ENCODE measurements around the gene CCNL2. TPM values are rescaled to one million over a fixed set of nuclear protein-coding genes. Genes with fewer than 3 reads are reported as not detected.

Gene CCNL2
- 245 TPM for total RNA-seq

GRCh38 chr1:1399187-1399871, at the start of gene CCNL2:
TSS of gene CCNL2 (minus strand) at chr1:1399335. CDS start at chr1:1399306, 29 bp downstream.

DNA sequence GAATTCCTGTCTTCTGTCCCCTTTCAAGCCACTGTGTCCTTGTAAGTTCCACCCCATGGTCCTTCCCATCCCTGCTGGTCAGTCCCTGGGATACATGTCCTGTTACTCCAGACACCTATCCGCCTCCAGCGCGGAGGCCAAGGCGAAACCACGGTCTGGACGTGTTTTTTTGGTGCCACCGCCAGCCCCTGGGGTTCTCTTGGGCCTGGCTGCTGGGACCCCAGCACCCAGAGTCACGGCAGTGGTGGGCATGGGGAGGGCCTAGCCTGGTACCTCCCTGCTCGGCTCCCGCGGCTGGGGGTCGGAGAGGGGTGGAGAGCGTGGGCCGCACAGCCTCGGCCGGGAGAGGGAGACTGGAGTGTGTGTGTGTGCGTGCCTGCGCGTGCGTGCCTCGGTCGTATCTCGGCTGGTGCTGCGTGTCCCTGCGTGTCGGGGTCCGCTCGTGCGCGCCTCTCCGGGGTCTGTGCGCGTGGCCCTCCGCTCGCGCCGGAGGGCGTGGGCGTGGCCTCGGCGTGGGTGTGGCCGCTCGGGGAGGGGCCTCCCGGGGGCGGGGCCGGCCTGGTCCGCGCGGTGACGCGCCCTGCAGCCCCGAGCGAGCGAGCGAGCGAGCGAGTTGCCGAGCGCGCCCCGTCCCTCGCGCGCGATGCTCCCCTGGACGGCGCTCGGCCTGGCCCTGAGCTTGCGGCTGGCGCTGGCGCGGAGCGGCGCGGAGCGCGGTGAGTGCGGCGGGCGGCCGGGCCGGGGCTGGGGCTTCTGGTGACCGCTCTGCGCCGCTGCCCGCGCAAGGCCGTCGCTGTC, 36.2 kb upstream of the CCNL2 start, which contains the start of gene VWA1:
TSS of gene VWA1 (plus strand) at position 585 of the 798 bp plus-strand sequence. CDS start at position 644, 59 bp downstream.

GRCh38 chr1:1421147-1421906, 22.2 kb upstream of the CCNL2 start, which contains the start of gene ANKRD65:
TSS of gene ANKRD65 (minus strand) at chr1:1421276. CDS start at chr1:1421005, 271 bp downstream.

GRCh38 chr1:1406821-1407635, 7.9 kb upstream of the CCNL2 start, which contains the start of gene MRPL20:
TSS of gene MRPL20 (minus strand) at chr1:1407293. CDS start at chr1:1407217, 76 bp downstream.

DNA sequence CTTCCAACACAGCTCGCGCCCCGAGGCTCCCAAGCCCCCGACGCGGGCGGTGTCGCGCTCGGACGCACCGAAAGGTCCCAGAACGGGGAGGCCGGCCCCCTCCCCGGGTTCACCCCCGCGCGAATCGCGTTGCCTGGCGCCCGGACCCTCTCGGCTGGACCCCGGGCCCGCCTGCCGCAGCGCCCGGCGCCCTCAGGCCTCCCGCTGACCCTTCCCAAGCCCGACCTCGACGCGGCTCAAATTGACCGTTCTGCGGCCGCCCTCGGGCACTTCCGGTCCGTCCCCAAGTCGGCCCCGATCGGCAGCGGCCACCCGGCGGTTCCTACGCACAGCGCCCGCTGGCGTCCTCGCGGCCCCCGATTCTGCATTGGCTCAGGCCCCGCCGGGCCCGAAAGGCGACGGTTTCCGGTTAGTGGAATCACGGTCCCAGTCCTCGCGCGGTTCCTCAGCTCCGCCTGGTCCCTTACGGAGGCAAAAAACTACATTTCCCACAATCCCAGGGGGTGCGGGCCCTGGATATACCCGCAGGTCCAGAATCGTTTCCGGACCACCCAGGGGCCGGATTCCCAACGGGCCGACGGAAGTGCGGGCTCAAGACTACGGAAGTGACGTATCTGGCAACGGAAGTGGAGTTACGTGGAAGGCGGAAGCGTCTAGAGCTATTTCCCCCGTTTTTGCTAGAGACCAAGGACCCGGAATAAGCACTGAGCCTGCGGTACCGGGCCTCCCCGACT, 24.0 kb downstream of the CCNL2 start, which contains the start of gene AURKAIP1:
TSS of gene AURKAIP1 (minus strand) at position 279 of the 734 bp plus-strand sequence. CDS start 451 bp downstream, outside the sequence.

DNA sequence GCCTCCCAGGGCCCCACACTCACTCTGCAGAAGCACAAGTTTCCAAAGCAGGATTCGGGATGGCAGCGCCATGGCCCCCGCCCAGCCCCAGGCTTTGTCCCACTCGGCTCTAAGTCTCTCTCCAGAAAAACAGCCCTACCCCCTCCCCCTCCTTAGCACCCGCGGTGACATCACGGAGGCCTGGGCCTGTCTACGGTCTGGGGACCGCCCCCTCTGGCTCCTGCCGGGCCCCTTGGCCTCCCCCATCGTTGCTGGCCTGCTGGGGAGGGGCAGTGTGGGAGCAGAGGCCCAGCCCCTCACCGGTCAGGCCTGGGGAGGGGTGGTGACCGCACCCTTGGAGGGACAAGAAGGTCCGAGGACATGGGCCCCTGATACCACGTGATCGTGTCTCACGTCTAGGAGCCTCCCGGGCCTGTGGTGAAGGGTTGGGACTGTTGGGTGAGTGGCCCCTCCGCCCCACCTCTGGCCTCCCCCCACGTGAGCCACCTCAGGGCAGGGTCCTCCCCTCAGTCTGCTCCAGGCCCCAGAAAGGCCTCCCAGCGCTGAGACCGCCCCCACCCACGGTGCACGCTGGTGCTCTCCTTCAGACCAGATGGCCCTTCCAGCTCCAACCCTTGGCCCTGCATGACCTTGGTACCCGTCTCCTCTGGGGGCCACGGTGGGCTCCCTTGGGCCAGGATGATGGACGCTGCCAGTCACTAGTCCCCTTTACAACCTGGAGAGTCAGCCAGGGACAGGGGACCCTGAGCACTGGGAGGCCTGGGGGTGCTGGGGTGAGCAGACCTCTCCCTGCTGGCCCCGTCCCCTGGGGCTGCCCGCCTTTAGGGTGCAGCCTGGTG, 40.5 kb downstream of the CCNL2 start, which contains the start of gene MXRA8:
TSS of gene MXRA8 (minus strand) at position 123 of the 839 bp plus-strand sequence. CDS start at position 72, 51 bp downstream.

GRCh38 chr1:1349256-1350012, 49.7 kb downstream of the CCNL2 start, which contains the start of gene DVL1:
TSS of gene DVL1 (minus strand) at chr1:1349418. CDS start at chr1:1349065, 353 bp downstream.

Other genes starting within 250 kb of the CCNL2 start
- gene TTLL10, start 225.5 kb downstream of the CCNL2 start, total RNA-seq: 0.76 TPM
- gene TNFRSF18, start 192.7 kb downstream of the CCNL2 start, total RNA-seq: 1.2 TPM
- gene TNFRSF4, start 185.2 kb downstream of the CCNL2 start, total RNA-seq: 3.3 TPM
- 94.4 TPM for gene SDF4, start 167.3 kb downstream of the CCNL2 start, total RNA-seq
- gene B3GALT6, start 167.1 kb downstream of the CCNL2 start, total RNA-seq: 16.0 TPM
- gene C1QTNF12, start 152.6 kb downstream of the CCNL2 start, total RNA-seq: 5.3 TPM
- gene UBE2J2, start 125.5 kb downstream of the CCNL2 start, total RNA-seq: 49.3 TPM
- gene SCNN1D, start 118.9 kb downstream of the CCNL2 start, total RNA-seq: 7.1 TPM
- gene ACAP3, start 91.4 kb downstream of the CCNL2 start, total RNA-seq: 33.9 TPM
- 20.3 TPM for gene PUSL1, start 90.7 kb downstream of the CCNL2 start, total RNA-seq
- 106 TPM for gene INTS11, start 74.7 kb downstream of the CCNL2 start, total RNA-seq
- gene CPTP, start 74.5 kb downstream of the CCNL2 start, total RNA-seq: 15.9 TPM
- 1.1 TPM for gene TAS1R3, start 68.1 kb downstream of the CCNL2 start, total RNA-seq
- 51.4 TPM for gene DVL1, start 49.9 kb downstream of the CCNL2 start, total RNA-seq
- gene MXRA8, start 40.8 kb downstream of the CCNL2 start, total RNA-seq: 142 TPM
- 74.3 TPM for gene AURKAIP1, start 24.1 kb downstream of the CCNL2 start, total RNA-seq
- 80.8 TPM for gene MRPL20, start 8.0 kb upstream of the CCNL2 start, total RNA-seq
- 6.9 TPM for gene ANKRD65, start 21.9 kb upstream of the CCNL2 start, total RNA-seq
- 54.3 TPM for gene VWA1, start 36.4 kb upstream of the CCNL2 start, total RNA-seq
- 5.8 TPM for gene ATAD3C, start 50.4 kb upstream of the CCNL2 start, total RNA-seq
- gene ATAD3B, start 72.4 kb upstream of the CCNL2 start, total RNA-seq: 16.4 TPM
- gene ATAD3A, start 112.8 kb upstream of the CCNL2 start, total RNA-seq: 22.3 TPM
- gene TMEM240, start 141.3 kb upstream of the CCNL2 start, total RNA-seq: 6.3 TPM
- 60.6 TPM for gene SSU72, start 175.5 kb upstream of the CCNL2 start, total RNA-seq
- gene FNDC10, start 200.8 kb upstream of the CCNL2 start, total RNA-seq: 1.3 TPM
- gene MIB2, start 216.2 kb upstream of the CCNL2 start, total RNA-seq: 68.0 TPM
- gene MMP23B, start 232.8 kb upstream of the CCNL2 start, total RNA-seq: 48.1 TPM

Measured in metanephros (tissue), 1 donor.